Parathyroid adenoma (tissue), 2 donors: ENCODE results near the gene TUBA4B.

ENCODE experiments used
- H2AFZ ChIP-seq: fragments of 300-600 bp; sonication (generic); one replicate; pipeline ENCODE4 v1.7.0; 2017; ENCODE audit warnings: antibody characterized with exemption, mild to moderate bottlenecking
- H3K27ac ChIP-seq: fragments of 300-600 bp; sonication (generic); one replicate; pipeline ENCODE4 v1.7.0; 2017
- H3K27me3 ChIP-seq: fragments of 300-600 bp; sonication (generic); one replicate; pipeline ENCODE4 v1.7.0; 2017; ENCODE audit warnings: low read length; ENCODE audit not compliant: control insufficient read depth, insufficient read depth
- H3K36me3 ChIP-seq: fragments of 300-600 bp; sonication (generic); one replicate; pipeline ENCODE4 v1.7.0; 2017; ENCODE audit warnings: low read length; ENCODE audit not compliant: control insufficient read depth, insufficient read depth
- H3K4me1 ChIP-seq: fragments of 300-600 bp; sonication (generic); one replicate; pipeline ENCODE4 v1.7.0; 2017; ENCODE audit warnings: control low read depth
- H3K4me2 ChIP-seq: fragments of 300-600 bp; sonication (generic); one replicate; pipeline ENCODE4 v1.7.0; 2017; ENCODE audit warnings: low read length
- H3K4me3 ChIP-seq: fragments of 300-600 bp; sonication (generic); one replicate; pipeline ENCODE4 v1.7.0; 2017; ENCODE audit warnings: low read depth, low read length
- H3K79me2 ChIP-seq: fragments of 300-600 bp; sonication (generic); one replicate; pipeline ENCODE4 v1.7.0; 2017; ENCODE audit warnings: control low read depth
- H3K9ac ChIP-seq: fragments of 300-600 bp; sonication (generic); one replicate; pipeline ENCODE4 v1.7.0; 2017; ENCODE audit warnings: mild to moderate bottlenecking
- H3K9me3 ChIP-seq: fragments of 300-600 bp; sonication (generic); one replicate; pipeline ENCODE4 v1.7.0; 2017; ENCODE audit warnings: low read length; ENCODE audit not compliant: control insufficient read depth
- TF ChIP-seq, protein P1 (sequence below): fragments of 300-600 bp; sonication (generic); IDR thresholded peaks from one replicate; pipeline ENCODE4 v1.7.0; 2017; ENCODE audit warnings: antibody characterized with exemption, mild to moderate bottlenecking
- donor health status: primary hyperparathyroidism.

The TUBA4B gene

DNA sequence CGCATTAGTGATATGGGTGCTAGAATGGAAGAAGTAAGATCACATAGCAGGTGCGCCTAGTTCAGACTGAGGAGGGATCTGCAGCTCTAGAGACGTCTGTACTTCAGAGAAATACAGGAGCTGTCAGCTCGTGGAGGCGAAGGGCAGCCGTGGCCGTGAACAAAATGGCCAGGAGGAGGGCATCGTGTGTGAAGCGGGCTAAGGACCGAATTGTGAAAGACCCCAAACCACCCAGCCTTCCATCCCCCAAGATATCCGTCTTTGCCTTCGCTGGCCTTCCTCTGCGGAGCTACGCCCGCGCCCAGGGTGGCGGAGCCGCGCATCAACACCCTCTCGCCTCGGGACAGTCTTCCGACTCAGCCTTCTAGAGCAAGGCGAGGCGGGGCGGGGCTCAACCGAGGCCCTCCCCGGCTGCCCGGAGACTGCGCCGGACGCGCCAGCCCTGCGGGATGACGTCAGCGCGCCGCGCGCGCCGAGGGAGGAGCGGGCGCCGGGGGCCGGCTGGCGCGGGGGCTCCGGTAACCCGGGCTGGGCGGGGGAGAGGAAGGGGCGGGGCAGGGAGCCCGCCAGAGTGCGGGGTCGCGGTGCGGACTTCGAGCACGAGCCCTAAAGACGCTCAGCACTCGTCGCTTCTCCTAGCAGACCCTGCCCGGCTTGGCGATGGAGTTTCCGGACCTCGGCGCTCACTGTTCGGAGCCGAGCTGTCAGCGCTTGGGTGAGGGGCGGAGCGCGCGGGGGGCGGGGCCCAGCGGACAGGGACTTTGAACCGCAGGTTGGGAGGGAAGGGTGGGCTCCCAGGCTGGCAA is 46.5 kb upstream of the TUBA4B start, which contains the start of gene ZFAND2B:
ZFAND2B (plus strand) TSS at position 455 of the 806 bp plus-strand sequence; CDS start at position 661, 206 bp downstream.
- TF ChIP-seq, protein P1, sequence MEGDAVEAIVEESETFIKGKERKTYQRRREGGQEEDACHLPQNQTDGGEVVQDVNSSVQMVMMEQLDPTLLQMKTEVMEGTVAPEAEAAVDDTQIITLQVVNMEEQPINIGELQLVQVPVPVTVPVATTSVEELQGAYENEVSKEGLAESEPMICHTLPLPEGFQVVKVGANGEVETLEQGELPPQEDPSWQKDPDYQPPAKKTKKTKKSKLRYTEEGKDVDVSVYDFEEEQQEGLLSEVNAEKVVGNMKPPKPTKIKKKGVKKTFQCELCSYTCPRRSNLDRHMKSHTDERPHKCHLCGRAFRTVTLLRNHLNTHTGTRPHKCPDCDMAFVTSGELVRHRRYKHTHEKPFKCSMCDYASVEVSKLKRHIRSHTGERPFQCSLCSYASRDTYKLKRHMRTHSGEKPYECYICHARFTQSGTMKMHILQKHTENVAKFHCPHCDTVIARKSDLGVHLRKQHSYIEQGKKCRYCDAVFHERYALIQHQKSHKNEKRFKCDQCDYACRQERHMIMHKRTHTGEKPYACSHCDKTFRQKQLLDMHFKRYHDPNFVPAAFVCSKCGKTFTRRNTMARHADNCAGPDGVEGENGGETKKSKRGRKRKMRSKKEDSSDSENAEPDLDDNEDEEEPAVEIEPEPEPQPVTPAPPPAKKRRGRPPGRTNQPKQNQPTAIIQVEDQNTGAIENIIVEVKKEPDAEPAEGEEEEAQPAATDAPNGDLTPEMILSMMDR = no peak
- H3K36me3 ChIP-seq = no peaks in the 10 kb centered on the region

DNA sequence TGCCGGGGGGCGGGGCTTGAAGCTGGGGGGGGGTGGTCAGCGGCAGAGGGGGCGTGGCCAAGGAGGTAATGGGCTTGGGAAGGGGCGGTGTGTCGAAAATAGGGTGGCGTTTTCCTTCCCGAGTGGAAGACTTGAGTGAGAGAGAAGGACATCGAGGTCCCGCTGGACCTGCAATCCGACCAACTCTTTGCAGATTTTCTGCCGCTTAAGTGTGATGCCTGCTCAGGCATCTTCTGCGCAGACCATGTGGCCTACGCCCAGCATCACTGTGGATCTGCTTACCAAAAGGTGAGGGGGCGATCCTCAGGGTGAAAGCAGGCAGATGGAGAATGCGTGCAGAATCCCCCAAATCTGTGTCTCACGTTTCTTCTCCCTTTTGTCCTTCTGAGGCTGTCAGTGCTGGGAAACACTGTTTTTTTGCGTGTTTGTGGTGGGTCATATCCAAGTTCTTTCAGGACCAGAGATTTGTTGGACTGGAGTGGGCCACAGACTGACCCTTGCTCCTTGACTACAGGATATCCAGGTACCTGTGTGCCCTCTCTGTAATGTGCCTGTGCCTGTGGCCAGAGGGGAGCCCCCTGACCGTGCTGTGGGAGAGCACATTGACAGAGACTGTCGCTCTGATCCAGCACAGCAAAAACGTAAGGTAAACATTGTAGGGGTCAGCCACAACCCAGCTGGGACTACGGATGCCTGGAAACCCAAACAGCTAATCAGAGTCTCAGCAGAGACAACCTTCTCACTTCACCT is 45.7 kb upstream of the TUBA4B start:
- H2AFZ ChIP-seq = peak overlapping the region; percentile 84
- no peak overlapping the region for H3K9ac ChIP-seq
- TF ChIP-seq, protein P1 = no peak
- no peaks in the 10 kb centered on the region for H3K9me3 ChIP-seq
- H3K4me2 ChIP-seq = peak overlapping the region; percentile 79
- no peaks in the 10 kb centered on the region for H3K27me3 ChIP-seq
- no peaks in the 10 kb centered on the region for H3K79me2 ChIP-seq
- peaks cover 15% of the 10 kb centered on the region for H3K4me1 ChIP-seq
- peak overlapping the region; percentile 92 for H3K27ac ChIP-seq
- H3K36me3 ChIP-seq = no peaks in the 10 kb centered on the region
- H3K4me3 ChIP-seq = peak overlapping the region; percentile 80

More for the DNA sequence above, 46.5 kb upstream of the TUBA4B start, which contains the start of gene ZFAND2B:
- Histone ChIP-seq H3K4me2 (peak within 1 kb of the TSS; percentile 92), H2AFZ (peak within 1 kb of the TSS; percentile 84), H3K9me3 (no peaks in the 10 kb centered on the region), H3K9ac (no peak within 1 kb of the TSS), H3K79me2 (no peaks in the 10 kb centered on the region), H3K27me3 (no peaks in the 10 kb centered on the region), H3K4me3 (peak within 1 kb of the TSS; percentile 80), H3K4me1 (peaks cover 19% of the 10 kb centered on the region), H3K27ac (peak within 1 kb of the TSS; percentile 92)

DNA sequence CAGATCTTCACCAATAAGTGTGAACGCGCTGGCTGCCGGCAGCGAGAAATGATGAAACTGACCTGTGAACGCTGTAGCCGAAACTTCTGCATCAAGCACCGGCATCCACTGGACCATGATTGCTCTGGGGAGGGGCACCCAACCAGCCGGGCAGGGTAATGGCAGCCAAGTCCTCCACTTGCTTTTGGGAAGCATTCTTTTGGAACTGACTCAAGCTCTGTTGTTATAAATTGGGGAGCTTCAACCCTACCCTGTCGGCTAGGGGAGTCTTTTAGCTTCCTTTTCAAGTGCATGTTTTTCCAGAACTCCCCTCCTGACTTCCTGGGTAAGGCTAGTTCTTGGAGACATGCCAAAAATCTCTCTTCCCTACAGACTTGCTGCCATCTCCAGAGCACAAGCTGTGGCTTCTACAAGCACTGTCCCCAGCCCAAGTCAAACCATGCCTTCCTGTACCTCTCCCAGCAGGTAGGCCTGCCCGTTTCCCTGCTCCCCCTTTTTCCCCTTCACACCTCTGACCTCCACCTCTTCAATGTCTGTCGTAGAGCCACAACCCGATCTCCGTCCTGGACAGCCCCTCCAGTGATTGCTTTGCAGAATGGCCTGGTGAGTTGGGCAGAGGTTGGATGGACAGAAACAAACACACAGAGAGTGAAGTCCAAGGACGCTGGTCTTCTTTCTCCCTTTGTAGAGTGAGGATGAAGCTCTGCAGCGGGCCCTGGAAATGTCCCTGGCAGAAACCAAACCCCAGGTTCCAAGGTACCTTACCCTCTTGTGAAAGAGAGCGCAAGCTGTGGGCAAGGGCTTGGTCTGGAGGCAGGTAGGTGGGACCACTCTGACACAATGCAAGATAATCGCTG is 44.9 kb upstream of the TUBA4B start:
- Histone ChIP-seq H3K79me2 (no peaks in the 10 kb centered on the region), H3K4me2 (peak overlapping the region; percentile 79), H3K27me3 (no peaks in the 10 kb centered on the region), H3K27ac (peak overlapping the region; percentile 92), H3K9ac (no peak overlapping the region), H3K9me3 (no peaks in the 10 kb centered on the region), H2AFZ (peak overlapping the region; percentile 9), H3K4me1 (peaks cover 15% of the 10 kb centered on the region), H3K36me3 (no peaks in the 10 kb centered on the region), H3K4me3 (peak overlapping the region; percentile 80)
- TF ChIP-seq, protein P1 = no peak

DNA sequence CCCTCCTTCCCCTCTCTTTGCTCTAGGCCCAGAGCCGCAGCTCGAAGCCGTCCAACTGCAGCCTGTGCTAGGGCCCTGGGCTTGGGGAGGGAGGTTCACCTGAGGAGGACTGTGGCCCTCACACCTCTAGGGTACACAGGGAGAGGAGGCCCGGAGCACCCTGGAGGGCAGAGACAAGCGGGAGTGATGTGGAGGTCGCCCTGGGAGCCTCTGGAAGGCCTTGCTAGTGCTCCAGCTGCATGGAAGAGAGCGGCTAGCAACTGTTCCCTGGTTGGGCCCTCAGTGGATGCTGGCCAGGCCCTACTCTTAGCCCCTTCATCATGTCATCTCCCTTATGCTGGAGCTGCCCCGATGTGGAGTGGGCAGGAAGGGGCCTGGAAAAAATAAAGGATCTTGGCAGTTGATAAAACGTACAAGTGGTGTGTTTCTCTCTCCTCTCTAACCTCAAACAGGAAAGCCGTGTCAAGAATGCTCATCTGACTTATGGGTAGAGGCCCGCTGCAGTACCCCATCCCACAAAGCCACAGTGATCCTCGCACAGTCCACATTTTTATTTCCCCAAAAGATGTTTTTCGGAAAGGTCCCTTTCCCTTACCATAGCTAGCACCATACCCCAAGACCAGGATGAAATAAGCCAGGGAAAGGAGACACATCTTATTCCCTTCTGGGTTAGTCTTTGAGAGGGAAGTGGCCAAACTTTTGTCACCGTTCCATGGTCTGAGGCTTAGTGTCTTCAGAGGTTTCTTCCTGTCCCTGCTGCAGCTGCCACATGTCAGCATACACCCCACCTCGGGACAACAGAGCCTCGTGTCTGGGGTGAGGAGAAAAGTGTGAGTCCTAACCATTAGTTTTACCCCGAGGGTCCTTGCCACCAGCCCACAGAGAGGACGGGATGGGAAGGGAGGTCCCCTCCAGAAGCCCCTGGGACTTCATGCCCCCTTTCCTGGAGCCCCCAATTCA is 43.5 kb upstream of the TUBA4B start:
- Histone ChIP-seq H3K79me2 (no peaks in the 10 kb centered on the region), H3K36me3 (no peaks in the 10 kb centered on the region), H2AFZ (no peak overlapping the region), H3K4me2 (no peak overlapping the region), H3K27me3 (no peaks in the 10 kb centered on the region), H3K4me3 (no peak overlapping the region), H3K4me1 (peaks cover 15% of the 10 kb centered on the region), H3K9ac (no peak overlapping the region), H3K9me3 (no peaks in the 10 kb centered on the region), H3K27ac (no peak overlapping the region)
- TF ChIP-seq, protein P1 = no peak
